NCI-H2081 treated with DMSO at 0.1 percent for 48 hours (cell line): ENCODE data around the gene NRM.

Source experiments
- DNase-seq: peaks from one replicate; lab custom pipeline; 2025; lab: John Stamatoyannopoulos, UW

The NRM gene

DNA sequence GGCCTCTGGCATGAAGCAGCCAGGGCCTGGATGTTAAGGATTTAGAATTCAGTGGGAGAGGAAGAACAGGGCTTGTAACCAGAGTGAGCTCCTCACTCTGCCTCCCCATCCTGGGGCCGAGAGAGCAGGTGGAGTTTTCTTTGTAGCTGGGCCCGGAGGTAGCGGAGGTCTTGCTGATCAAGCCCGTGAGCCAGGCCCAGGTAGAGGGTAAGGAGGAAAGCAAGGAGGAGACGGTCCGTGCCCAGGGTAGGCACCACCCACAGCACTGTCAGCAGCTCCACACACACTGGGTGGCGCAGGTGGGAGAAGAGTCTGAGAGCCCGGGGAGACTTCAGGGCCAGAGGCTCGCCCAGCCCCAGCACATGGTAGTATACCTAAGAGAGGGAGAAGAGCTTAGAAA lies 2.2 kb downstream of the NRM start:
- no peak for DNase-seq

DNA sequence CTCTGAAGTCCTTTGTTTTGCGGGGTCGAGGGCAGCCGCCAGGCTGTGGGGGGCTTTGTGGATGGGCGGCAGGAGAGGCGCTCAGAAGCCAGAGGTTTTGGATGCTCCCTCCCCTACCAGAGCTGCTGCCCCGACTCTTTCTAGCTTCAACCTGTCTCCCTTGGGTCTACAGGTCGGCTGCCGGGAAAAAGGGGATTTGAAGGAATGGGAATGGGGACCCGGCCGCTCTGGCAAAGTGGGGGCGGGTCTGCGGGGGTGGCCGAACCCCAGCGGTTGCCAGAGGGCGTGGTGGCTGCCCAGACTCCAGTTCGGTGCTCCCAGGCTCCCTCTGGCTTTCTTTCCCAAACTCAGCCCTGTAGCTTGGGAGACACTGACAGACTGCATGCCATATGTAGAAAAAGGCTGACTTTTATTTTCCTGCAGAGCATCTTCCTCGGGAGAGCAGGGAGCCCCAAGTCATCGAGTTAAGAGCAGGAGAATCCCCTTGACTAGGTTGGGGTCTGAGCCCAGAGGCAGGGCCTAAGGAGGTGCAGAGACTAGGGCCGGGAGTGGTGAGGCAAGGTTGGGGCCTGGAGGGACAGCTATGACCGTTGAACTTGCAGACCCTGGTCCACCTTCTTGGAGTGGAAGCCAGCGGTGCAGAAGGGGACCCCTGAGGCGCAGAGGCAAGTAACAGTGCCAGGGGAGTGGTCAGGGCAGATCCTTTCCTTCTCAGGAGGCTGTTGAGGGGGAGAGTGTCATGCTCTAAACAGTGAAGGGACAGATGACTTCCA lies 2.9 kb downstream of the NRM start:
- no peak for DNase-seq

DNA sequence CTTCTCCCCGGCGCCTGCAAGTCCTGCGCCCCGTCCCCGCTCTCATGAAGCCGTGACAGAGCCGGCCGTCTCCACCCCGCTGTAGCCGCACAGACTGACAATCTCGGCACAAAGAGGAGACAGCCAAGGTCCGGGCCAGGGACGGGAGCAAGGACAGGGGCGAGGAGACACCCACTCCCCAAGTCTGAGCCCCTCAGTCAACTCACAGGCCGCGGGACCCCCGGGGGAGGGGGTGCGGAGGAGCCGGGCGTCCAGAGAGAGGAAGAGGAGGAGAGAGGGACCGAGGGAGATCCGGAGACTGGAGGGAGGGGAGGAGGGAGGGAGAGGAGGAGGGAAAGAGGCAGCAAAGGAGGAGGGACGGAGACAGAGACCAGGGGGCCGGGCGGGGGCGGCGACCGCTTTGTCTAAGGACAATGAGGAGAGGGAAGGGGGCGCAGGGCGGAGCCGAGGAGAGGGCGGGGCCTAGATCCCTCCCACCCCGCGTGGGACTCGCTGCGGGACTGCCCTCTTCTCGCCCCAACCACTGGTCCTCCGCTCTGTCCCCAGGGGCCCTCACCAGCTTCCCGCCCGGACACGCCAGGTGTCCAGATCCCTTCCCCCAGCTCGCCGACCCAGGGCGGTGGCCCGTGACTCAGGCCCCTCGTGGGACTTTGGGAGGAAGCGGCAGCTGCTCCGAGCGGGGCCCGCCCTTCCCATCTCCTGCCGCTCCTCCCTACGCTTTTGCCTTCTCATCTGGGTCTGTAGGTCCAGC lies 3.7 kb downstream of the NRM start:
- peak; percentile 2 for DNase-seq

DNA sequence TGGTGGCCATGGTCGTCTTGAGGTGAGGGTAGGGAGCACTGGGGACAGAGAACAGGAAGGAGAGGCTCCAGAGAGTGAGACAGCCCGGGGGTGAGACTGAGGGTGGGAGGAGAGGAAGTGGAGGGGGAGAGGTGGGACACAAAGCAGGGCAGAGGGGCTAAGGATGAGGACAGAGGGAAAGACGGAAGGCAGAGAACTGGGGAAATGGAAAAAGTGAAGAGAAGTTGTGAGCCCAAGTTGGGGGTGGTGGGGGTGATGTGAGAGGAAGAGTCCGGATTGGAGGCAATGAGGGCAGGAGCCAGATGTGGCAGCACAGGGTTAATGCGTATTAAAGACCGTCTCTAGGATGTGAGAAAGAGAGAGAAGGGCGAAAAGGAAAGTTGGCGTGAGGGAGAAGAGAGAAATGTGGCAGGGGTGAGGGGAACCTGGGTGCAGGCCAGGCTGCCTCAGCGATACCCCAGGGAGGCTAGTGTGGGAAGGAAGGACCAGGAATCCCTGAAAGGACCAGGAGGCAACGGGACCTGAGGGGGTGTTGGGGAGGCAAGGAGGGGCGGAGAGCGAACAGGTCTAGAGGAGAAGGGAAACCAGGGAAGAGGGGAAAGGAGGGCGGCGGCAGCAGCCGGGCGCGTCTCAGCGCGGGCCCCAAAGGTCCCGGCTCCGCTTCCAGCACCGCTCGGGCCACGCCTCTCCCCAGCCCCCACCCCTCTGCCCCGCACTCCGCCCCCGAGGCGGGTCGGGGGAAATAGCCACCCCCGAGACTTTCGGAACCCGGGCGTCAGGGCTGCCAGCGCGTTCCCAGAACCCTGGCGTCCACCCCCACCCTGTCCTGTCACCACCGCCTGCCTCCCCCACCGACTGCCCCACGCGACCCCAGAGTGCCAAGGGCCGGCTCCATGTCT lies 4.5 kb downstream of the NRM start, which contains the start of gene PPP1R18:
TSS of gene PPP1R18 (minus strand) at position 637 of the 899 bp plus-strand sequence. CDS start at position 10, 627 bp downstream.
- no peak for DNase-seq

DNA sequence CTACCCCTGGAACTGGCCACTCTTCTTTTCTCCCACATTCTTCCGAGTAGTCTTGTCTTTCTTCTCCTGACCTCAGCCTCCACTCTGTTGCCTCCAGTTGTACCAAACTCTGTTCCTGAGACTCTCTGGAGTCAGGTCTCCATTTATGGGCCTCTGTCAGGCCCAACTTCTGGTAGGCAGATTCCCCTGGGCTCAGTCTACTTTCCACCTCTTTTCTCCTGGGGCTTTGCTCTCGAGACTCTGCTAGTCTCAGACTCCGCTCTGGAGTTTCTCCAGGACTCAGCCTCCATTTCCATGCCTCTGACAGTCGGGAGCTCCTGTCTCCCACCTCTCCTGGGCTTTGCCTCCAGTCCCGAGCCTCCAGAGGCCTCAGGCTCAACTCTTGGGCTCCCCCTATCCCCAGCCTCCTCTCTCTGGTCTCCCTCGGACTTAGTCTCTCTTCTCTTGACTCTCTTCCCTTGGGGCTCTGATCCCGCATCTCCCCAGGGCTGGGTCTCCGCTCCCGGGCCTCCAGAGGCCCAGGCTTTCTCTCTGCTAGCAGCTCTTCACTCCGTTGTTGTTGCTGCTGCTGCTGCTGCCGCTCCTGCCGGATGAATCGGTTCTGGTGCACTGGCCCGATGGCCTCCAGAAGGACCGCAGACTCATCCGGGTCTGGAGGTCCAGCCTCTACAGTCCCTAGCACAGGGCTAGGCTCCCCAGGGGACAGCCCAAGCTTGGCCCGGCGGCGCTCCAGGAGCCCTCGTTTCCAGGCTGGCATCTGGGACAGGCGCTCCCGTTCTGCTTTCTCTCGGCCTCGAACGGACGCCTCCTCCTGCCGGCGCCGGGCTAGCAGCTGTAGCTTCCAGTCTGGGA lies 5.4 kb downstream of the NRM start:
- DNase-seq = no peak

DNA sequence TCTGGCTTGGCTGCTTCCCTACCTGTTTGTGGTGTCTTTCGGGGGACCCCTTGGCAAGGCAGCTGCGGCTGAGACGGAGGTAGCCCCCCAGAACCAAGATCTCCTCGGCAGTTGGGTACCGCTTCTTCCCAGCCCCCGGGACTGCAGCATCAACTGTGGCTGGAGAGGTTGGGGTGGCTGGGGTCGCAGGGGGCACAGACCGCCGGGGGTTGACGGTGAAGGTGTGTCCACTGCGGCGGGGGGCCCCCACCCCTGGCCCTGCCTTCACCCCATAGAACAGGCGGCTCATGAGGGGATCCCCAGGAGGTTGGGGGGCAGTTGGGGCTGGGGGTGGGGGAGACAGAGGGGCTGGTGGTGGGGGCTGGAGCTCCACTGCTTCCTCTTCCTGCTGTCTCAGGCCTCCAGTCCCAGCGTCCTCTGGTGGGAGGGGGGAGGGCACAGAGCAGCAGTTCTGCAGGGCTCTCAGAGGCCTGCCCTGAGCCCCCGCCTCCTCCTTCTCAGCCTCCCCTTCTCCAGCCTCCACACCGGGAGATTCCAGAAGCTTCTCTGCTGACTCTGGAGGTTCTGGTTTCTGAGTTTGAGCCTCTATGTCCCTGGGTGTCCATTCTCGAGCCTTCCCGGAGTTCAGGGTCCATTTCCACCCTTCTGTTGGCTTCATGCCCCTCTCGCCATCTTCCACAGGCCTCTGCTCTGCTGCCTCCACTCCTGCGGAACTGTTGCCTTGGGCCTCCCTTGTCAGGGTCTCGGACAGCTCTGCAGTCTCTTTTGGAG lies 6.2 kb downstream of the NRM start:
- DNase-seq = no peak

DNA sequence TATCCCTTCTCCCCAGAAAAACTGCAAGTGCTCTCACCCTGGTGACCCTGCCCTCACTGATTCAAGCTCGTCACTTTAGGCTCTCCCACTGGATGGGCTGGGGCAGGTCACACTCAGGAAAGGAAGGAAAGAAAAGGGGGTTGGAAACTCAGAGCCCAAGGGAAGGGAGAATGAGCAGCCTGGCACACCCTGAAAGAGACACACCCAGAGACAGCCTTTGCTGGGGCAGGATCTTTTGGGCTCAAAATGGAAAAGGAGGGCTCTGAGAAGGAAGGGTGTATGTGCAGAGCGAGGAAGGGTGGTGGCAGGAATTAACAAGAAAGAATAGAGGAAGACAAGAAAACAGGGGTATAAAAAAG lies 6.8 kb downstream of the NRM start:
- no peak for DNase-seq

DNA sequence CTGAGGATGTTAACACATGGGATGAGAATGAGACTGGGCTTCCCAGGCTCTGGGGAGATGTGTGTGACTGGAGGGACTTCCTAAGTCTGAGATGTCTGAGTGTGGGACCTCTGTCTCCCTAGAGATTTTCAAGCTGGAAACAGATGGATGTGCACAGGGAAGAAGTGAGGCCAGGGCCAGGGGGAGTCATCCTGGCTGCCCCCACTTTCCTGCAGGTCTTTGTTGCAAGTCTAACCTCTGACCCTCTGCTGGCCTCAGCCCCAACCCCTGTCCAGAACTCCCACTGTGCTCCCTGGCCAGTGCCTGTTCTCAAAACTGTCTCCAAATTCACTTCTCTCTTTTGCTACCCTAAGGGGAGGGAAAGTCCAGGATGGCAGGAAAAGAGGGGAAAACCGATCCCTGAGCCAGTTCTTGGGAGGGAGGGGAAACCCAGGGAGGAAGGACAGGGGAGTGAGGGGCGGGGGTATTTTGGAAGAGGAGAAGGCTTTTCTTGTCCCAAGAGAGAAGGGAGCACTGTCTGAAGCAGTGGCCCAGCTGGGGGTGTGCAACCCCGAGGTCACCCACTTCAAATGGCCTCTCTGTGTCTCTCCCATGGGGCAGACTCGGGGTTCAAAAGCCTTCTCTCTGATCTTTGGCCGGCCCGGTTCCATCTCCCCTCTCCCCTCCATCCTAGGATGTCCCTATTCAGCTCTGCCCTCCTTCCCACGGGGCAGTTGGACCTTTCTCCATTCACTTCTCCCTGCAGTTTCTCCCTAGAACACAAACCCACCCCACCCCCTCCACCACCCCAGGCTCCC lies 7.4 kb downstream of the NRM start:
- DNase-seq = no peak

DNA sequence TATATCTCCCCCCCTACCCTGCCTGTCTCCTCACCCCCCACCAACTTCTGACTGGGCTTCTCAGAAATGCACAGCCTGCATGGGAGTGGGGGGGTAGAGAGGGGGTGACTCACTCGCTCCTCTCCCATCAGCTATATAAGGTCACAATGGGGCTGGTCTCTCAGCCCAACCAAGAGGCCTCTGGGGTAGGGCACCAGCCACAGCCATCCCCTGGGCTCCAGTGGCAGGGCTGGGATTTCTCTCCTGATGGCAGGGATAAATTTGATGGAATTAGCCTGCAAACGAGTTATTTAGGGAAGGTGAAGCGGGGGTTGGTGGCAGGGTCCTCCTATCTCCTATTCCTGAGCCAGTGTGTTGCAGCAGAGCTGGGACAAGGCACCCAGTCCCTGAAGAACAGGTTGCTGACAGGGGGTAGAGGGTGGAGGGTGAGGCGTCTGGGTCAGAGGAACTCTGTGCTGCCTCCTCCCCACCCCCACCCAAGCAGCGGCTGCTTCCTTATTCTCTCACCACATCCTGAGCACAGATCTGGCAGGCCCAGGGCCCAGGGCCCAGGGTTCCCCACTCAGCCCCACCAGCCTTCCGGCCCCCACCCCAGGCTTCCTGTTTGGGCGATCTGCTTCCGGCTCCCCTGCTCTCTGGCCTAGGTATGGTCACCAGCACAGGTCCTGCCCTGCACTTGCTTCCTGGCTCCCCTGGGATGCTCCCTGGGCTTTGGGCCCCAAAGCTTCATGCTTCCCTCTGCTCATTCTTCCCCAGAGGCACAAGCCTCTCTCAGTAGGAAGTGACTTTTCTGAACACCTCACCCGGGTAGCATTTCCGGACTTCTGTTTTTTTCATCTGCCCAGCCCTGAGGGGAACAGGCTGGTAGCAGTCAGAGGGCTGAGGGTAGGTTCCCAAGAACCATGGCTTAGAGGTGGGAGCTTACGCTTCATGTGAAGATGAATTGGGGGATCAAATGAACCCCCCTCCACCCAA lies 8.4 kb downstream of the NRM start:
- no peak for DNase-seq

DNA sequence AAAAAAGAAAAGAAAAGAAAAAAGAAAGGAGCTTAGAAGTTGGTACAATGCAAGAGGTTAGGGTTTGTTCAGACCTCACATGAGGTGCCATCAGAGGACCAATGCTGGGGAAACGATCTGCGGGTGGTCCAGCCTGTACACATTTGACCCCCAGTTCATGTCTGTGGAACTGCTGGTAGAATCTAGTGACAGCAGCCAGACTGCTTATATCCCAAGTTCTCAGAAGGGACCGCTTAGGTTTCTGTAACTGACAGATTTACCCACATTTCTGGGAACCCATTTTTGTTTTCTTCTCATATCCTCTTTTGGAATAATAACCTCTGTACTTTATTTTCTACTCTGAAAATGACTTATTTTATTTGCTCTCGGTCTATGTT lies 9.0 kb downstream of the NRM start:
- DNase-seq = no peak

DNA sequence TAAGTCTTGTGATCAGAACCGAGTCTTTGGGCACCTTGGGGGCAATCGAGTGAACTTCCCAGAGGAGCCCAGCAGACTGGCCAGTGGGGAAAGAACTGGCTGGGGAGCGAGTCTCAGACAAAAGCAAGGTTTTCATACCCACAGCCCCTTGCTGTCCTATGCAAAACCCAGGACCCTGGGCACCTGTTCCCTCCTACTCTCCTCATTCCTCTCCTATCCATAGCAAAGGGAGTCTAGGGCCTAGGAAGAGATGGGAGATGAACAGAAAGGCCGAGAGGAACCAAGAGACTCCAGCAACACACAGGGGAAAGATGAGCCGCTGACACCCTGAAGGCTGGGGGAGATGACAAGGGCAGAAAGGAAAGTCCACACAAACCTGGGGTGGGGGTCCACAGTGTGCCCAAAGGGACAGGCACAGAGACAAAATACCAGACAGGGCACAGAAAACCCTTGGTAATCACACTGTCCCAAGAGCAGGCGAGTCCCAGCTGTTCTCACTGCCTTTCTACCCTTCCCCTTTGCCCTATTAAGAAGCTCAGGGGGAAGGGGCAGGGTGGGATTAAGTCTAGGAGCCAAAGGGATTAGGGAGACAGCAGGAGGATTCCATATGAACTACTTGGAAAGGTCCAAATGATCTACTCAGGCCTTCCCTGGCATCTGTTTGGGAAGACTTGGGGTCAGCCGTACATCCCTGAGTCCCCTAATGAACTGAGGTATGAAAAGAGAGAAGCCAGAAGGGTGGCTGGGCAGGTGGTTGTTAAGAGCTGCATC lies 10.8 kb downstream of the NRM start:
- DNase-seq = no peak

DNA sequence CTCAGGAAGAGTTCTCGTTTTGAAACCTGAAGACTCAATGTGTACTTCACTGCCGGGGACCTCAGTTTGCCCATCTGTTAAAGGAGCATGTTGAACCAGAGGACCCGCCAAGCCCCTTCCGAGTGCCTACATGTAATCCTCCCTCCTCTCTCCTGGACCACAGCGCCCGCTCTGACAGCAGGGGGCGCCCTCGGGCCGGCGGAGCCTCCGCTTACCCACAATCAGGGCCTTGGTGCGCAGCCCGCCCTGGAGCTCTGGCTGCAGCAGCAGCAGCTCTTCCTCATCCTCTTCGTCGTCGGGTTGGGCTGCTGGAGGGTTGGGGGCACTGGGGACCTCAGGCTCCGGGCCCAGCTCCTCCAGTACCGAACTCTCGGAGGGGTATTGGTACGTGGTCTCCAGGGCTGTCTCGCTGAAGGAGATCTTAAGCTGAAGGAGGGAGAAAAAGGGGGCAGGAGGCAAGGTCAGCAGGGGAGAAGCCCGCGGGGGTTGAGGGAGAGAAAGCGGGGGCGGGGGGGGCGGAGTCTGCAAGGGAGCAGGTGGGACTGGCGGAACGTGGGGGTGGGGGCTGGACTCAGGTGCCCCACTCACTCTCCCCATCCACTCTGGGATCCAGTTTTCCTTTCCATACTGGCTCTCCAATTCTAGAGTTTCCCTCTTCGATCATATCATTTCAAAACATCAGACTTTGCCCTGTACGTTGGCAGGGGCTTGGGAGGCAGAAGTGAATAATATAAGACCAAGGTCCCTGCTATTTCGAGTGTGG lies 11.6 kb downstream of the NRM start:
- peak; percentile 1 for DNase-seq

DNA sequence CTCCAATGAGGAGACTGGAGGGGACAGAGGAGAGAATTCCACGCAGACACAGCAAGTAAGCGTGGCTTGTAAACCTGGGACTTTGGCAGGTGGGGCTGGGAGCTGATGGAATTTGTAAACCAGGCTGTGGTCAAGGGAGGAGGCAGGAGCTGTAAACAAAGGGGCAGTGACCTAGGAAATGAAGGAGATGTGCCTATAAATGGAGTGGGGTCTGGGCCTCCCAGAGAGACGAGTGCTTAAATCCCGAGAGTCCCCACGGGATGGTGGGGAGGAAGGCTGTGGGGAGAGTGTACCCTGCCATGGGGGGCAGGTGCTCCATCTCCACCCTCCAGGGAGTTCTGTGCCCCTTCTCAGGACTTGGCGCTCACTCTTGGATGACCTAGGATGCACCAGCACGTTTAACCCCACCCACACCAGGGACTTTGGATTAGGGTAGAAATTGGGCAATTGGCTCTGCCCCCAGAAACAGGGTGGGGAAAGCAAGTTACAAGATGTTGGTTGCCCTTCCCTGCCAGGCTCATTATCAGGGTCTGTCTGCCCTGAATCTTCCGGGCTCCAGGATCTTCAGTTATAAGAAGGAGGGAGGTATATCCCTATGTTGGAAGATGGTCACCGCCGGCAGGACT lies 14.0 kb downstream of the NRM start:
- no peak for DNase-seq

DNA sequence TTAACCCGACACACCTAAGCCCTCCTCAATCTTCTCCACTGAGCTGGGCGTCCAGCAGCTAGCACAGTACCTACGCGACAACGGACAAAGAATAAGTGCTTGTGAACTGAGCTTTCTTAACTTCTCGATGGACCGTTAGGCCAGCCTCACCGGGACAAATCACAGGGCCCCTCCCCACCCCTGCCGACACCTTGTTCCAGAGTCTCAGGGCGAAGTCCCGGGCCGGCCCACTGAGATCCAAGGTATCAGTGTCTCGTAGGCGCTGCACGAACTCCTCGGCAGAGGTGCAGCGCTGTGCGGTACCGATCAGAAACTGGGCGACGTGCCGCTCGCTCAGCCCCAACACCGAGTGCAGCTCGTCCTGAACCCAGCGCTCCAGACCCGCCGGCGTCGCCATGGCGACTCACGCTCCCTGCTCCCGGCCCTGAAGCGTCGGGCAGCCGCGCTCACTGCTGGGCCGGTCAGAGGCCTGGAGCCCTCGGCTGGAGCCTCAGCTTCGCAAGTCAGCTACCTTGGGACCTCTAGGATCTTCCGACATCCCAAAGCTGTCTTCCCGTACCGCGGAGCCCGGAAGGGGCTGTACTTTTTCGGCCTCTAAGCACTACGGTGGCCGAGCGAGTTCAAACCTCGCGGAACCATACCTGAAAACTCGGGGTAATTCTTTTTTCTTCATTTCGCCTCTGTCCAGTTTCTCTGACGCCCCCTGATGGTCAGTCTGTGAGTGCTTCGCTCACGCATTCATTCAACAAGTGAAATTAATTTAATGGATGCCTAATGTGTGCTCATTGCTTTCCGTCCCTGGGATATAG lies 18.1 kb downstream of the NRM start, which contains the start of gene DHX16:
TSS of gene DHX16 (minus strand) at position 562 of the 809 bp plus-strand sequence. CDS start at position 397, 165 bp downstream.
- DNase-seq = peak; percentile 80

DNA sequence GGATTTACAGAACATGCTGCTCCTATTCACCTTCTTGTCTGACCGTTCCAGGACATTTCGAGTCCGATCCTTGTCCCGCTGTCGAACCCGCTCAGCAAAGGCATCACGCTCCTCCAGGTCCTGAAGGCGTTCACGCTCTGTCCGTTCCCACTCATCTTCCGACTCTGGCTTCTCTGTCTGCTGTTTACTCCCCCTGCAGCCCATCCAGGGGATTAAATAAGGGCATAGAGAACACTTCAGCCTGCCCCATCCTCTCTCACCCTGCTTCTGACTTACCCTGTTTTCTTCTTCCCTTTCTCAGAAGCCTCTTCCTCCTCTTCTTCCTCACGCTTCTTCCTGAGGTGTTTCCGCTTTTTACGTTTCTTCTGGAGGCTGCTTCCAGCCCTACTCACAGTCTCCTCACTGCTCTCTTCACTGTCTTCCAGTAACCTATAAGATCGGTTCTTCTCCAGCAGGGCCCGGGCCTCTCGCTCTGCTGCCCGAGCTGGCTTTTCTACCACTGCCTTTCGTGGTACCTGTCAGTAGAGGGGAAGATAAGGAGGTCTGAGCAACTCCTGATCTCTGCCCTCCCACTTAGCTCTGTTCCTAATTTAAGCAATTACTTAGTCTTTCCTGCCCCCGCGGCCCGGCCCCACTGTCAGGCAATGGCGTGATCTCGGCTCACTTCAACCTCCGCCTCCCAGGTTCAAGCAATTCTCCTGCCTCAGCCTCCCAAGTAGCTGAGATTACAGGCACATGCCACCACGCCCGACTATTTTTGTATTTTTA lies 19.8 kb downstream of the NRM start:
- DNase-seq = no peak
